PFSK-1 (cell line): ENCODE data around the gene RAP1GDS1.

Experiments
- FOXP2 ChIP-seq: optimal IDR thresholded peaks from 2 replicates; pipeline ENCODE3; 2011; ENCODE audit warnings: borderline replicate concordance, control low read depth, inconsistent platforms; ENCODE audit not compliant: insufficient read depth; ENCODE audit errors: extremely low read length, extremely low read depth
- POLR2AphosphoS5 ChIP-seq: IDR thresholded peaks from 2 replicates; pipeline ENCODE4 v1.6.1; 2012; ENCODE audit warnings: low read depth, mild to moderate bottlenecking, control low read depth, low read length, moderate library complexity
- REST ChIP-seq, 2 experiments: IDR thresholded peaks; 2 replicates each; pipeline versions ENCODE4 v1.6.1 to v1.8.0; 2011 to 2012; ENCODE audit warnings: low read depth in 2 of 2, low read length in 2 of 2, control low read depth in 1 of 2, inconsistent platforms in 1 of 2, mild to moderate bottlenecking in 1 of 2, moderate library complexity in 1 of 2; ENCODE audit not compliant: insufficient read depth in 1 of 2
- SIN3A ChIP-seq: IDR thresholded peaks from 2 replicates; pipeline ENCODE4 v1.6.1; 2012; ENCODE audit warnings: mild to moderate bottlenecking, low read length, moderate library complexity, borderline replicate concordance; ENCODE audit not compliant: insufficient read depth
- TAF1 ChIP-seq: IDR thresholded peaks from 2 replicates; pipeline ENCODE4 v1.6.1; 2012; ENCODE audit warnings: low read length, control low read depth, borderline replicate concordance; ENCODE audit not compliant: insufficient read depth

RAP1GDS1 gene

DNA sequence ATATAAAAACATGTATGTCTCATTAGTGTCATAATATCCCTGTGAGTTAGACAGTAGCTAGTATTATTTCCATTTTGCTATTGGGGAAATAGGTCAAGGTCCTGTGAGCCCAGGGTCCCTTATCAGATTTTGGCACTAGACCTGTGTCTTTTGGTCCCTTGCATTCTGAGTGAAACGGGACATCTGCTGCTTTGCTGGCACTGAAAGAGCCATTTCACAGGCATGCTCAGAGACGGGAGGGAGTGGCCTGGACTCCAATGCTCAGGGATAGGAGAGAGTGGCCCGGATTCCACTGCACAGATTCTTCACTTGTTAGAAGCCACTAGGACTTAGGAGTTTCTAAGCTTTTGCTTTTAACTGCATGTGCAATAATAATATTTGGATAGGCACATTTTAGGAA lies 220.0 kb downstream of the RAP1GDS1 start:
- TF ChIP-seq REST (IDR thresholded peaks at IDR 0.05; ENCODE audit: insufficient read depth in 1 of 2, low read depth in 2 of 2, low read length in 2 of 2) (no peak), FOXP2 (no peak), SIN3A (no peak), POLR2AphosphoS5 (no peak), TAF1 (no peak)

DNA sequence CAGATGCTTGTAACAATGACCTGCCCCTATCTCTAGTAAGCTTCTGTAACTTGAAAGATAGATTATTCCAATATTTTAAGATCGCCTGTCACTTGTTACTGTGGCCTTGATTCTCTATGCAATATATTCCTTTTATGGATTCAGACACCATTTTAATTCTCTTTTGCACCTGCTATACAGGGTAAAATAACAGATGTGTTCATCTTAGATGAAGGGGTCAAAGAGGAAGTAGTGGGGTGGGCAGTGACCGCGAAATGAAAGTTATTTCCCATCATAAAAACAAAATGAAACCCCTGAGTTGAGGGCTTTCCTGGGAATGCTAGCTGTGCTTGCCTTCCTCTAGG lies 221.3 kb downstream of the RAP1GDS1 start:
- no peak for TF ChIP-seq FOXP2
- no peak for TF ChIP-seq REST (IDR thresholded peaks at IDR 0.05; ENCODE audit: insufficient read depth in 1 of 2, low read depth in 2 of 2, low read length in 2 of 2)
- no peak for TF ChIP-seq SIN3A
- no peak for TF ChIP-seq POLR2AphosphoS5
- TF ChIP-seq TAF1, result no peak

DNA sequence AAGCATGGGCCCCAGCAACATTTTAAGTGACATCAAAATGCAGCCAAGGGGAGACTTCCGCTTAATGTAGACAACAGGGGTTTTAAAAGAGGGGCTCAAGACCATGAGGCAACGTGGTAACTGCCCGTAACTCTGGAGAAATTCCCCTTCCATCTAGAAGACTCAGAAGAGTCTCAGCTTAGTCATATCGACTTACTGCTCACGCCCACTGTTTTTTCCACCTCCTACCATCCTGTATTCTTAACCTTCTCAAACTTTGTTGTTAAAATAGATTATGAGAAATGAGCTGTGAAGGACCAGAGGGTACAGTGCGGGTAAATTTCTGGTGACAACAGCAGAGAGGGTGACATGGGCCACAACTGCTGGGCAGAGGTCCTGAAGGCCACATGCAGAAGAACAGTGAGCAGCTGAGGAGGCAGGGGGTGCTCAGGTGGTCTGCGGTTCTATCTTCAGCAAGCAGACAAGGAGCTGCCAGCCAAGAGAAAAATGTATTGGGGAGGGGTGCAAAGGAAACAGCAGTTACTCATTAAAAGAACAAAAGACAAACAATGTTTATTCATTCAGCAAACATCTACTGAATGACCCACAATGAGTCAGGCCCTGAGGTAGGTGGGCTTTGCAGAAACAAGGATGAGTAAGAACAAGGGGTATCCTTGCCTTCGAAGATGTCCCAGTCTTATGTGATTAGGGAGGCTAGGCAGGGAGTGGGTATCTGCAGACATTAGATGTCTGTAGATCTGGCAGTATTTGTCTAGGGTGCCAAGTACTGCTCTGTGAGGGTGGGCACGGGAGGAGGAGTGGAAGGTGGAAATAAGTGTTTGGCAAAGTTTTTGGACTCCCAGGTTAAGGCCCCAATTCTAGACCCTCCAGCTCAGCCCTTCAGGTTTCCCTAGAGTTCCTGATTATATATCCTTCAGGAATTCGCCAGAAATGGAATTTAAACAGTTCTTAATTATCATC lies 221.9 kb downstream of the RAP1GDS1 start:
- no peak for TF ChIP-seq TAF1
- no peak for TF ChIP-seq SIN3A
- TF ChIP-seq POLR2AphosphoS5, result no peak
- TF ChIP-seq FOXP2, result no peak
- no peak for TF ChIP-seq REST (IDR thresholded peaks at IDR 0.05; ENCODE audit: insufficient read depth in 1 of 2, low read depth in 2 of 2, low read length in 2 of 2)

GRCh38 chr4:98484031-98484430 lies 222.8 kb downstream of the RAP1GDS1 start:
- TF ChIP-seq REST (IDR thresholded peaks at IDR 0.05; ENCODE audit: insufficient read depth in 1 of 2, low read depth in 2 of 2, low read length in 2 of 2) (no peak), TAF1 (no peak), FOXP2 (no peak), SIN3A (no peak), POLR2AphosphoS5 (no peak)
